K562 (cell line): Measurements from ENCODE around the gene CD46. TPM values are rescaled to one million over a fixed set of nuclear protein-coding genes. Genes with fewer than 3 reads are reported as not detected.

ENCODE experiments used
- ATF7 ChIP-seq: fragments of 450-650 bp; IDR thresholded peaks from 2 replicates; pipeline ENCODE4 v1.7.1; 2014; ENCODE audit warnings: mild to moderate bottlenecking, moderate library complexity
- HOXB6 ChIP-seq: fragments of 250-450 bp; sonication (Bioruptor Pico); IDR thresholded peaks from 2 replicates; pipeline ENCODE4 v1.5.1; 2022; ENCODE audit warnings: mild to moderate bottlenecking, borderline replicate concordance
- KLF6 ChIP-seq: fragments of 250-450 bp; sonication (Bioruptor Pico); IDR thresholded peaks from 2 replicates; pipeline ENCODE4 v1.4.0; 2020; ENCODE audit warnings: mild to moderate bottlenecking, moderate library complexity, borderline replicate concordance
- MYBL2 ChIP-seq, 2 experiments: fragments of 450-650 bp in 1 of 2; sonication (generic) in 1 of 2; formaldehyde crosslinking in 1 of 2; IDR thresholded peaks; 2 replicates each; pipeline versions ENCODE4 v1.6.1 to v1.8.1; 2017 to 2022; ENCODE audit warnings: borderline replicate concordance in 1 of 2, inconsistent platforms in 1 of 2, low read depth in 1 of 2, mild to moderate bottlenecking in 1 of 2, missing genetic modification reagents in 1 of 2, moderate library complexity in 1 of 2
- NFYB ChIP-seq: IDR thresholded peaks from 2 replicates; pipeline ENCODE4 v1.6.1; 2011; ENCODE audit warnings: mild to moderate bottlenecking, moderate library complexity; ENCODE audit not compliant: insufficient read length; ENCODE audit errors: extremely low read depth
- NR2C1 ChIP-seq, 2 experiments: fragments of 450-650 bp; IDR thresholded peaks; 2 replicates each; pipeline ENCODE4 v1.6.1; 2017; ENCODE audit warnings: mild to moderate bottlenecking in 2 of 2, antibody characterized with exemption in 1 of 2, inconsistent platforms in 1 of 2, missing compliant biosample characterization in 1 of 2, missing genetic modification characterization in 1 of 2
- NUFIP1 ChIP-seq: fragments of 450-650 bp; IDR thresholded peaks from 2 replicates; pipeline ENCODE4 v1.6.1; 2018; ENCODE audit not compliant: partially characterized antibody
- PRPF4 ChIP-seq: fragments of 200-400 bp; formaldehyde crosslinking; IDR thresholded peaks from one replicate; pipeline ENCODE4 v1.6.1; 2017; ENCODE audit warnings: low read length, low read depth, mild to moderate bottlenecking; ENCODE audit not compliant: insufficient read depth, poor library complexity, severe bottlenecking
- SNRNP70 ChIP-seq: fragments of 200-400 bp; formaldehyde crosslinking; optimal IDR thresholded peaks from 2 replicates; pipeline ENCODE3; 2017; ENCODE audit warnings: low read depth, low read length
- TEAD4 ChIP-seq, 2 experiments: sonication (generic) in 1 of 2; formaldehyde crosslinking in 1 of 2; IDR thresholded peaks; 2 replicates each; pipeline versions ENCODE4 v1.6.1 to v1.8.0; 2012 to 2022; ENCODE audit warnings: borderline replicate concordance in 1 of 2, inconsistent platforms in 1 of 2, low read length in 1 of 2, mild to moderate bottlenecking in 1 of 2, missing genetic modification reagents in 1 of 2
- TFAM ChIP-seq: fragments of 250-450 bp; sonication (Bioruptor Pico); conservative IDR thresholded peaks from 2 replicates; pipeline ENCODE4 v1.5.0; 2021; ENCODE audit warnings: mild to moderate bottlenecking, moderate library complexity
- U2AF2 ChIP-seq: fragments of 200-400 bp; formaldehyde crosslinking; optimal IDR thresholded peaks from 2 replicates; pipeline ENCODE3; 2017; ENCODE audit warnings: low read depth, mild to moderate bottlenecking, low read length
- ZBTB5 ChIP-seq: fragments of 450-650 bp; IDR thresholded peaks from 2 replicates; pipeline ENCODE4 v1.6.1; 2017; ENCODE audit warnings: antibody characterized with exemption
- ZNF398 ChIP-seq: fragments of 250-450 bp; sonication (Bioruptor Pico); IDR thresholded peaks from 2 replicates; pipeline ENCODE4 v1.8.0; 2021; ENCODE audit warnings: moderate library complexity, mild to moderate bottlenecking, inconsistent platforms
- ZNF57 ChIP-seq: fragments of 450-650 bp; formaldehyde crosslinking; IDR thresholded peaks from 2 replicates; pipeline ENCODE4 v1.4.0; 2020; ENCODE audit warnings: mild to moderate bottlenecking, moderate library complexity
- polyA plus RNA-seq, 8 experiments: library from polyadenylated mRNA; depleted of rRNA in 4 of 8; stranded (reverse) in 5 of 8; unstranded in 3 of 8; fragments of >200 nt; fragmentation: Nextera tagmentation in 2 of 8; fragmentation: Illumina TruSeq in 1 of 8; extraction: Ambion mirVana in 2 of 8; extraction: Trizol in 1 of 8; gene quantifications; 2 replicates each; pipeline versions ENCODE4 v1.2.1 to v1.2.3, GENCODE V29; 2011 to 2014; ENCODE audit warnings: inconsistent platforms in 1 of 8, missing spikeins in 1 of 8
- total RNA-seq, 7 experiments: library from RNA; depleted of rRNA in 6 of 7; stranded (reverse); fragments of >200 nt in 6 of 7; fragmentation: Illumina TruSeq in 2 of 7; extraction: Trizol in 2 of 7; gene quantifications; 2 replicates each; pipeline versions ENCODE4 v1.2.1 to v1.2.3, GENCODE V29; 2011 to 2021; ENCODE audit warnings: low replicate concordance in 1 of 7
- TF ChIP-seq, protein P1 (sequence below): fragments of 450-650 bp; conservative IDR thresholded peaks from 2 replicates; pipeline ENCODE4 v1.6.1; 2016; ENCODE audit warnings: missing genetic modification characterization, low read depth, mild to moderate bottlenecking, missing compliant biosample characterization, moderate library complexity

The CD46 gene
- total and polyA plus RNA-seq, 9 of the 15 experiments (the other 6 are each of a cell fraction or from before 2014, with no cell fraction given), result 87.9 to 374 (median 156) TPM

- TF ChIP-seq ZNF398 (0 out of 2 replicates have a peak, but pooled peaks have one; percentile 11), U2AF2 (no peak), NR2C1 (IDR thresholded peaks at IDR 0.05) (no peak), NR2C1 (tag; IDR thresholded peaks at IDR 0.05) (peak; percentile 56), ZNF57 (CRISPR knock-in tag) (no peak), SNRNP70 (no peak), KLF6 (CRISPR knock-in tag) (peak; percentile 72), ZBTB5 (no peak), TEAD4 (IDR thresholded peaks at IDR 0.05; ENCODE audit: low read length) (no peak), TEAD4 (CRISPR knock-in tag; IDR thresholded peaks at IDR 0.05; ENCODE audit: borderline replicate concordance) (no peak), NUFIP1 (no peak), PRPF4 (no peak), NFYB (no peak), MYBL2 (IDR thresholded peaks at IDR 0.05; ENCODE audit: low read depth) (no peak), MYBL2 (CRISPR knock-in tag; IDR thresholded peaks at IDR 0.05; ENCODE audit: borderline replicate concordance) (no peak), ATF7 (0 out of 2 replicates have a peak, but pooled peaks have one; percentile 37), TFAM (no peak), HOXB6 (CRISPR knock-in tag) (no peak)
- TF ChIP-seq, protein P1, sequence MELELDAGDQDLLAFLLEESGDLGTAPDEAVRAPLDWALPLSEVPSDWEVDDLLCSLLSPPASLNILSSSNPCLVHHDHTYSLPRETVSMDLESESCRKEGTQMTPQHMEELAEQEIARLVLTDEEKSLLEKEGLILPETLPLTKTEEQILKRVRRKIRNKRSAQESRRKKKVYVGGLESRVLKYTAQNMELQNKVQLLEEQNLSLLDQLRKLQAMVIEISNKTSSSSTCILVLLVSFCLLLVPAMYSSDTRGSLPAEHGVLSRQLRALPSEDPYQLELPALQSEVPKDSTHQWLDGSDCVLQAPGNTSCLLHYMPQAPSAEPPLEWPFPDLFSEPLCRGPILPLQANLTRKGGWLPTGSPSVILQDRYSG (tag), result 0 out of 2 replicates have a peak, but pooled peaks have one; percentile 56
Measured at GRCh38 chr1:207817778-207818751, 66.2 kb downstream of the CD46 start (continued).
